Measurements from ENCODE around the gene HLCS.
"Not testable (repeated sequence)": the region's sequence is repeated elsewhere in the genome, so short reads cannot be mapped to it uniquely, and the experiment has no call there.

The HLCS gene

GRCh38 chr21:36828891-36829515 lies 137.5 kb downstream of the HLCS start:
- DNase-seq (ENCODE audit: insufficient read length) (no peak), FAIRE-seq (no peak)
- no peak for TF ChIP-seq POLR2AphosphoS5 (IDR thresholded peaks at IDR 0.05; ENCODE audit: low read depth, low read length)
- TF ChIP-seq TAF1 (IDR thresholded peaks at IDR 0.05; ENCODE audit: borderline replicate concordance, low read depth, low read length) = no peak
- no peak for TF ChIP-seq POLR2A (IDR thresholded peaks at IDR 0.05; ENCODE audit: low read depth, low read length)

- DNase-seq (ENCODE audit: insufficient read length) = no peak
- FAIRE-seq = no peak
- TF ChIP-seq POLR2A (IDR thresholded peaks at IDR 0.05; ENCODE audit: low read depth, low read length) = no peak
- TF ChIP-seq TAF1 (IDR thresholded peaks at IDR 0.05; ENCODE audit: borderline replicate concordance, low read depth, low read length) = no peak
- no peak for TF ChIP-seq POLR2AphosphoS5 (IDR thresholded peaks at IDR 0.05; ENCODE audit: low read depth, low read length)
Observed at GRCh38 chr21:36828208-36828607, 138.3 kb downstream of the HLCS start.

- TF ChIP-seq POLR2A (IDR thresholded peaks at IDR 0.05; ENCODE audit: low read depth, low read length) = no peak
- TF ChIP-seq POLR2AphosphoS5 (IDR thresholded peaks at IDR 0.05; ENCODE audit: low read depth, low read length) = no peak
- no peak for TF ChIP-seq TAF1 (IDR thresholded peaks at IDR 0.05; ENCODE audit: borderline replicate concordance, low read depth, low read length)
- FAIRE-seq (no peak), DNase-seq (ENCODE audit: insufficient read length) (no peak)
Observed at GRCh38 chr21:36825658-36826057, 140.8 kb downstream of the HLCS start.

- no peak for DNase-seq (ENCODE audit: insufficient read length)
- no peak for FAIRE-seq
- TF ChIP-seq POLR2AphosphoS5 (IDR thresholded peaks at IDR 0.05; ENCODE audit: low read depth, low read length) = no peak
- no peak for TF ChIP-seq POLR2A (IDR thresholded peaks at IDR 0.05; ENCODE audit: low read depth, low read length)
- TF ChIP-seq TAF1 (IDR thresholded peaks at IDR 0.05; ENCODE audit: borderline replicate concordance, low read depth, low read length) = no peak
Observed at GRCh38 chr21:36821032-36821299, 145.5 kb downstream of the HLCS start.

DNA sequence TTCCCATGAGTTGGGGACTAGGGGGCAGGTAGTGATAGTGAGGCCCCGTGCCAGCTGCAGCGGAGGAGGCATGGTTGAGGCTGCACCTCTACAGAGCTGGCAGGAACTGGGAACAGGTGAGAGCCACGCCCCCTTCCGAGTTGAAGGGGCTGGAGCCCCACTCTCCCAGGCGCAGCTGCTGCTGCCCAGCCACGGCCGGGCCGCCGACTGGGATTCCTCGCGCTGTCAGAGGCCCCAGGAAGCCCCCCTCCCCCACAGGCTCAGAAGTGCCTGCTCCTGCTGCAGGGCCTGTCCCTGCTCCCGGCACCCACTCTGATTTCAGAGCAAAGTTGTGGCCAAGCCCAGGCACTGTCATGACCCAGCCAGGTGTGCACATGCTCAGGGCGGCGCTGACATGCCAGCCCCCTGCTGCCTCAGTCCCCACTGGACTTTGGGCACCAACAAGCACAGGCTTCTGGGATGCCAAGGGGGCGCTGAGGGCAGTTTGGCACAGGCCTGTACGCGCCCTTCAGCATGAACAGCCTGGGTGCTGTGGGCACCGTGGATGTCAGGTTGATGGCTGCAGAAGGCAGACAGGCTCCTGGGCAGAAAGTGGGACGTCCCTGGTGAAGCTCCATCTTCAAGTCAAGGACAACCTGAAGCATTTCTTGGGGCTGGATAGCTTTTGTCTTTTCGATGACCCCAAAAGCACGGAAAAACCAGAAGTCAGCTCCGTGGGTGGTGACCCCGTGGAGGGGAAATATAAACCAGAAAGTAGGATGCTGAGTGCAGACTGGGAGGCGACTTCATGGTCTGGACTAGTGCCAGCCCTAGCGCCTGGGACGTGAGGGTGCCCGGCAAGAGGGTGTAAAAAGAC lies 146.1 kb downstream of the HLCS start:
- TF ChIP-seq POLR2AphosphoS5 (IDR thresholded peaks at IDR 0.05; ENCODE audit: low read depth, low read length) = no peak
- TF ChIP-seq POLR2A (IDR thresholded peaks at IDR 0.05; ENCODE audit: low read depth, low read length) = no peak
- FAIRE-seq (no peak), DNase-seq (ENCODE audit: insufficient read length) (no peak)

DNA sequence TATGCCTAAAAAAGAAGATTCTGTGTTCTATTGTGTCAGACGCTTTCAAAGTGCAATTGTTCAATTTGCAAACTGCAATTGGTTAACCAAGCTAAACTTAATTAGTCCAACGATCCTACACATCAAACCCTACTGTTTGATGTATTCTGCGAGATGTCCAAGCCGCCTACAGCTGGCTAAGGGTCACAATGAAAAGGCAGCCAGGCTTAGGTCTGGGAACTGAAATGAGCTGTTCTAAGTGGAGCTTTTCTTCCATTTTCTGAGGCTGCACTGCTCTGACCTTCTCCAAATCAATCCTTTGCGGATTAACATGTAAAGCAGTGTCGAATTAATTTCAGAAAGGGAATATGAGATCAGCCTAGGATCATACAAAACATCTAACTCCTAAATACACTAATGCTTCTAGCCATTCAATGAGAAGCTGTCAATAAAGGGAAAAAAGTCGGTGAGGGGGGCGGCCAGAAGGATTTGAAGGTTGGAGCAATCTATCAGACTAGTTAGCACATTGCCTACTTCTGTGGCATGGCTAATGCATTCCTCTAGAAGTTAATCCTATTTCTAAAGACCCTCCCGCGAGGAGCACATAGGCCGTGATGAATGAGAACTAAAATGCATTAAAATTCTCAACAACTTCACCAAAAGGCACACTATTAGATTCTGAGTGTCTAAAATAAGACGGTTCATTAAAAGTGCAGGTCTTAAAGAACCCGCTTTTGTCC lies 148.6 kb downstream of the HLCS start:
- FAIRE-seq (no peak), DNase-seq (ENCODE audit: insufficient read length) (no peak)
- no peak for TF ChIP-seq TAF1 (IDR thresholded peaks at IDR 0.05; ENCODE audit: borderline replicate concordance, low read depth, low read length)
- TF ChIP-seq POLR2AphosphoS5 (IDR thresholded peaks at IDR 0.05; ENCODE audit: low read depth, low read length) = no peak
- TF ChIP-seq POLR2A (IDR thresholded peaks at IDR 0.05; ENCODE audit: low read depth, low read length) = no peak

DNA sequence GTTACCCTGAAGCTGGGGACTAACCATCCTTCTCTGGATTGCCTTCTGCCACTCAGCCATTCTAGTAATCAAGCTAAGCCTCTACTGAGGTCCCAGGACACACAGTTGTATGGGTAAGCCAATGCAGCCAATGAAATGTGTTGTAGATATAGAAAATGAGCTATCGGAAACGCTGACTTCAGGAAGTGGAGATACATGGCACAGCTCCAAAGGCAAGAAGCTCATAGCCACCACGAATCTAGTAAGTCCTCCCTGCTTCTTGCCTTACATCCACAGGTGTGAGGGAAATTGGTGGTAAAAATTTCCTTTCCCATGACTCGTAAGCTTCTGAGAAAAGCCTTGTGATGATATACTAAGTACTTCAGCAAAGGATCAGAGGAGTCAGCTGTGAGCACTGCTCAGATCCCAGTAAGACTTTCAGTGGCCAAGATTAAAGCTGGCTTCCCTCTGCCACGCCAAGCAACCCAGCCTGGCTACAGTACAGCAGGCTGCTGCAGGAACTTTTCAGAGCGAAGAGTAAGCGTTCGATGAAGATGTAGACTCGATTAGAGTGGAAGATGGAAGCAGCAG lies 149.8 kb downstream of the HLCS start:
- no peak for DNase-seq (ENCODE audit: insufficient read length)
- TF ChIP-seq POLR2AphosphoS5 (IDR thresholded peaks at IDR 0.05; ENCODE audit: low read depth, low read length) (no peak), POLR2A (IDR thresholded peaks at IDR 0.05; ENCODE audit: low read depth, low read length) (no peak), TAF1 (IDR thresholded peaks at IDR 0.05; ENCODE audit: borderline replicate concordance, low read depth, low read length) (no peak)
- FAIRE-seq = no peak

DNA sequence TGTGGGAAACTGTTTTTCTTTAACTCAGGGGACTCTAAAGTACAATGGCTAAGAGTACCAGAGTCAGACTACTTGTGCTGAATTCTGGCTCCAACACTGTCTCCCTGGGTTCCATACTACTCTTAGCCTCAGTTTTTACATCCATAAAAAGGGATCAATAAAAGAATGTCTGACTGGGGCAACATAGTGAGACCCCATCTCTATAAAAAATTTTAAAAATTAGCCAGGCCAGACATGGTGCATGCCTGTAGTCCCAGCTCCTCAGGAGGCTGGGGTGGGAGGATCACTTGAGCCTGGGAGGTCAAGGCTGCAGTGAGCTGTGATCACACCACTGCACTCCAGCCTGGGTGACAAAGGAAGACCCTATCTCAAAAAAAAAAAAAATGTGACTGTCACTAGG lies 150.4 kb downstream of the HLCS start:
- not testable (repeated sequence) for FAIRE-seq; DNase-seq (ENCODE audit: insufficient read length)

DNA sequence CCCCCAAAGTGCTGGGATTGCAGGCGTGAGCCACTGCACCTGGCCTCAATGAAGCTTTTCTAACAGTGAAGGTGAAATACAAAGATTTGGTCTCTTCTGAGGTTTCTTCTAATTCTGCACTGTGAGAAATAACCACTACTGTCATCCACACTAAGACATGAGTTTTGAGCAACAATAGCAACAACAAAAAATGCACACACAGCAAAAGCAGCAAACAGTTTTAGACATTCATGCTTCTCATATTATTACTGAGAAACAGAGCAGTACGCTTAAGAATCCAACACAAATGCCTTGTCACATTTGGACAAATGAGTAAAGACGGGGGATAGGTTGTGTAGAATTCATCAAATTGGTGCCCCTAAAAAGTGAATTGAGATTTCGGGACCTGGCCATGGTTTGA lies 151.2 kb downstream of the HLCS start:
- TF ChIP-seq POLR2AphosphoS5 (IDR thresholded peaks at IDR 0.05; ENCODE audit: low read depth, low read length) = no peak
- no peak for TF ChIP-seq POLR2A (IDR thresholded peaks at IDR 0.05; ENCODE audit: low read depth, low read length)
- no peak for TF ChIP-seq TAF1 (IDR thresholded peaks at IDR 0.05; ENCODE audit: borderline replicate concordance, low read depth, low read length)

GRCh38 chr21:36813052-36813451 lies 153.4 kb downstream of the HLCS start:
- FAIRE-seq (no peak), DNase-seq (ENCODE audit: insufficient read length) (no peak)

More for the DNA sequence above, 151.2 kb downstream of the HLCS start:
- no peak for FAIRE-seq
- DNase-seq (ENCODE audit: insufficient read length) = no peak

DNA sequence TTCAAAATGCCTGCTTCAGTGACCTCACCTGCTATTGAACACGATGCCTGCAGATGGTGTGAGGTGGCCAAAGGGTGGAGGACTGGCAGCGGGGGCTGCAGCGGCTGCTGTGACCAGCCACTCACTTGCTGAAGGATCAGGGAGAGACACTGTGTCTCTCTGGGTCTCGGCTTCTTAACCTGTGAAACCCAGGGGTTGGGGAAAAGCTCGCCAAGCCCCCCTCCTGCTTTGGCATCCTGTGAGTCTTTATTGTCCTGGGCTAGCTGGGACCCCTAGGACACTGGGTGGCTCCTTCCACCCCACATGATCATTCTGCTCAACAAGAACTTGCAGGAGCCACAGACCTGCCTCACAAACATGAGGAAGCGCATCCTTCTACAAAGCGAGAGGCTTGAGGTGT lies 154.7 kb downstream of the HLCS start:
- DNase-seq (ENCODE audit: insufficient read length) (no peak), FAIRE-seq (no peak)
- TF ChIP-seq TAF1 (IDR thresholded peaks at IDR 0.05; ENCODE audit: borderline replicate concordance, low read depth, low read length) (no peak), POLR2AphosphoS5 (IDR thresholded peaks at IDR 0.05; ENCODE audit: low read depth, low read length) (no peak), POLR2A (IDR thresholded peaks at IDR 0.05; ENCODE audit: low read depth, low read length) (no peak)

More at GRCh38 chr21:36813052-36813451, 153.4 kb downstream of the HLCS start:
- TF ChIP-seq TAF1 (IDR thresholded peaks at IDR 0.05; ENCODE audit: borderline replicate concordance, low read depth, low read length) = no peak
- no peak for TF ChIP-seq POLR2A (IDR thresholded peaks at IDR 0.05; ENCODE audit: low read depth, low read length)
- TF ChIP-seq POLR2AphosphoS5 (IDR thresholded peaks at IDR 0.05; ENCODE audit: low read depth, low read length) = no peak

Measured in GM12892 (cell line).